Hepatocyte (in vitro differentiated cells): ENCODE measurements around the gene MAP3K21. TPM values are rescaled to one million over a fixed set of nuclear protein-coding genes. Genes with fewer than 3 reads are reported as not detected.

Source experiments
- DNase-seq: peaks from one replicate; pipeline ENCODE4 v3.0.0-alpha.2; 2016; ENCODE audit warnings: low spot score
- H2AFZ ChIP-seq: fragments of 200-600 bp; sonication (generic); 2 replicates; pipeline ENCODE4 v1.6.0; 2016; ENCODE audit warnings: antibody characterized with exemption, mild to moderate bottlenecking
- H3K27ac ChIP-seq: fragments of 200-600 bp; sonication (generic); 2 replicates; pipeline ENCODE4 v1.5.1; 2016; ENCODE audit warnings: mild to moderate bottlenecking
- H3K27me3 ChIP-seq: fragments of 200-600 bp; sonication (generic); 2 replicates; pipeline ENCODE4 v1.6.1; 2016
- H3K36me3 ChIP-seq: fragments of 200-600 bp; sonication (generic); replicated peaks from 2 replicates; pipeline ENCODE4 v1.5.1; 2016; ENCODE audit warnings: low read depth; ENCODE audit not compliant: insufficient read depth
- H3K4me1 ChIP-seq: fragments of 200-600 bp; sonication (generic); 2 replicates; pipeline ENCODE4 v1.5.1; 2016; ENCODE audit warnings: mild to moderate bottlenecking, moderate library complexity; ENCODE audit not compliant: insufficient read depth
- H3K4me2 ChIP-seq: fragments of 200-600 bp; sonication (generic); 2 replicates; pipeline ENCODE4 v1.6.0; 2016
- H3K4me3 ChIP-seq: fragments of 200-600 bp; sonication (generic); 2 replicates; pipeline ENCODE4 v1.5.1; 2016; ENCODE audit warnings: mild to moderate bottlenecking
- H3K79me2 ChIP-seq: fragments of 200-600 bp; sonication (generic); 2 replicates; pipeline ENCODE4 v1.6.0; 2017; ENCODE audit warnings: mild to moderate bottlenecking
- H3K9me2 ChIP-seq: fragments of 200-600 bp; sonication (generic); replicated peaks from 2 replicates; pipeline ENCODE4 v1.6.0; 2017; ENCODE audit warnings: mild to moderate bottlenecking; ENCODE audit not compliant: insufficient read depth
- H3K9me3 ChIP-seq: fragments of 200-600 bp; sonication (generic); 2 replicates; pipeline ENCODE4 v1.5.1; 2016; ENCODE audit warnings: low read depth, mild to moderate bottlenecking
- H4K20me1 ChIP-seq: fragments of 200-600 bp; sonication (generic); 2 replicates; pipeline ENCODE4 v1.6.0; 2016; ENCODE audit warnings: mild to moderate bottlenecking; ENCODE audit not compliant: insufficient read depth, poor library complexity, severe bottlenecking
- CTCF ChIP-seq: fragments of 200-600 bp; sonication (generic); IDR thresholded peaks from 2 replicates; pipeline ENCODE4 v1.5.1; 2016; ENCODE audit warnings: antibody characterized with exemption, mild to moderate bottlenecking; ENCODE audit not compliant: poor library complexity
- EZH2 ChIP-seq: fragments of 200-600 bp; sonication (generic); IDR thresholded peaks from 2 replicates; pipeline ENCODE4 v1.6.1; 2016; ENCODE audit warnings: antibody characterized with exemption, mild to moderate bottlenecking, borderline replicate concordance
- EZH2phosphoT487 ChIP-seq: fragments of 200-600 bp; sonication (generic); IDR thresholded peaks from one replicate; pipeline ENCODE4 v1.6.1; 2018; ENCODE audit warnings: antibody characterized with exemption, mild to moderate bottlenecking, low read depth, moderate library complexity; ENCODE audit not compliant: unreplicated experiment, severe bottlenecking
- WGBS: methylation state at CpG from one replicate; pipeline ENCODE4 v1.1.6; 2016; ENCODE audit warnings: low lambda C conversion rate; ENCODE audit errors: missing lambda C conversion rate; 5-methylcytosine and 5-hydroxymethylcytosine counted together
- polyA plus RNA-seq: library from polyadenylated mRNA; unstranded; fragments of >200 nt; fragmentation: Nextera tagmentation; extraction: Ambion mirVana; gene quantifications from 2 replicates; pipeline ENCODE4 v1.2.1, GENCODE V29; 2016
- total RNA-seq: library from RNA; depleted of rRNA; stranded (reverse); fragments of >200 nt; gene quantifications from 2 replicates; pipeline ENCODE4 v1.2.3, GENCODE V29; 2014

Gene MAP3K21
- total and polyA plus RNA-seq, 2 experiments from 2014 or later, result 2.5 to 6.9 TPM

DNA sequence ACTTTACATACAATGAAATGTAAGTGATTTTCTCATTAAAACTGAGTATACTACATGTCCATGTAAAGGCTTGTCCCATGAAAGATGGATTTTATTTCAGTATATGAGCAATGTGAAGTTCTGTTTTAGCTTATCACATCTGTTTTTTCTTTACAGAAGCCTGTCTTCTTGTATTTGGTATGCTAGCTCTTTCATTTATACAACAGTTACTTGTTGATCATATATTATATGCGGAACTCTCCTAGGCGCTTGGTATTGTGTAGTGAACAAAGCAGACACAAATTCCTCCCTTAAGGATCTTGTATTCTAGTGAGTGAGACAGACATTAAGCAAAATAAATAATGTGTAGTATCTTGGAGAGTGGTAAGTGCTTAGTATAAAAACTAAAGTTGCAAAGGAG is 10.6 kb downstream of the MAP3K21 start:
- no peak for TF ChIP-seq EZH2phosphoT487
- TF ChIP-seq EZH2, result no peak
- TF ChIP-seq CTCF, result no peak
- H3K27me3 ChIP-seq, result no peaks in the 10 kb centered on the region
- no peaks in the 10 kb centered on the region for H3K36me3 ChIP-seq
- no peak overlapping the region for H3K4me2 ChIP-seq
- H3K27ac ChIP-seq, result no peak overlapping the region
- H3K4me1 ChIP-seq, result no peaks in the 10 kb centered on the region
- no peak overlapping the region for H2AFZ ChIP-seq
- H4K20me1 ChIP-seq, result no peaks in the 10 kb centered on the region
- no peak overlapping the region for H3K4me3 ChIP-seq
- DNase-seq, result no peak
- H3K9me3 ChIP-seq, result no peaks in the 10 kb centered on the region
- WGBS, result 92% methylated on average over 2 of the region's 2 CpGs
- peaks cover 44% of the 10 kb centered on the region for H3K79me2 ChIP-seq
- H3K9me2 ChIP-seq, result no peaks in the 10 kb centered on the region

GRCh38 chr1:233340031-233340555 is 12.6 kb downstream of the MAP3K21 start:
- TF ChIP-seq EZH2phosphoT487 (no peak), CTCF (no peak), EZH2 (no peak)
- Histone ChIP-seq H2AFZ (no peak overlapping the region), H3K27ac (no peak overlapping the region), H3K27me3 (no peaks in the 10 kb centered on the region), H3K9me3 (no peaks in the 10 kb centered on the region), H4K20me1 (no peaks in the 10 kb centered on the region), H3K36me3 (no peaks in the 10 kb centered on the region), H3K9me2 (no peaks in the 10 kb centered on the region), H3K4me3 (no peak overlapping the region), H3K4me2 (no peak overlapping the region), H3K79me2 (peaks cover 34% of the 10 kb centered on the region), H3K4me1 (no peaks in the 10 kb centered on the region)
- 93% methylated on average over 3 of the region's 3 CpGs for WGBS
- DNase-seq, result no peak

- Histone ChIP-seq H3K9me2 (no peaks in the 10 kb centered on the region), H3K27me3 (no peaks in the 10 kb centered on the region), H3K4me1 (no peaks in the 10 kb centered on the region), H3K9me3 (no peaks in the 10 kb centered on the region), H3K27ac (no peak overlapping the region), H2AFZ (no peak overlapping the region), H4K20me1 (no peaks in the 10 kb centered on the region), H3K4me2 (no peak overlapping the region), H3K36me3 (no peaks in the 10 kb centered on the region), H3K79me2 (peaks cover 34% of the 10 kb centered on the region), H3K4me3 (no peak overlapping the region)
- WGBS, result 91% methylated on average over 4 of the region's 4 CpGs
- TF ChIP-seq EZH2, result no peak
- no peak for TF ChIP-seq EZH2phosphoT487
- no peak for TF ChIP-seq CTCF
- no peak for DNase-seq
Observed at GRCh38 chr1:233340966-233341516, 13.5 kb downstream of the MAP3K21 start.
